Retinal pigment epithelial cell (primary cell): ENCODE measurements around the gene ZNF506.

Experiments used
- DNase-seq: peaks from one replicate; pipeline ENCODE4 v3.0.0-alpha.2; 2010; ENCODE audit warnings: low read depth
- H3K4me3 ChIP-seq: 2 replicates; pipeline ENCODE4 v1.5.1; 2011; ENCODE audit warnings: mild to moderate bottlenecking, low read length, control low read depth, moderate library complexity
- CTCF ChIP-seq: conservative IDR thresholded peaks from 2 replicates; pipeline ENCODE4 v1.5.1; 2011; ENCODE audit warnings: low read depth, low read length, control low read depth, inconsistent platforms

Gene ZNF506

GRCh38 chr19:19751846-19752245 lies 69.7 kb downstream of the ZNF506 start:
- DNase-seq: no peak
- no peak overlapping the region for H3K4me3 ChIP-seq
- no peak for TF ChIP-seq CTCF

GRCh38 chr19:19750842-19751790 lies 70.4 kb downstream of the ZNF506 start:
- DNase-seq: no peak
- no peak for TF ChIP-seq CTCF
- H3K4me3 ChIP-seq: no peak overlapping the region

- DNase-seq: no peak
- no peak overlapping the region for H3K4me3 ChIP-seq
- no peak for TF ChIP-seq CTCF
These were observed 71.4 kb downstream of the ZNF506 start for GRCh38 chr19:19749908-19750841.

- no peak for TF ChIP-seq CTCF
- DNase-seq: no peak
These were observed 72.2 kb downstream of the ZNF506 start for GRCh38 chr19:19749117-19749907.

GRCh38 chr19:19748249-19748938 lies 73.2 kb downstream of the ZNF506 start:
- no peak overlapping the region for H3K4me3 ChIP-seq
- DNase-seq: no peak
- TF ChIP-seq CTCF: no peak

More at GRCh38 chr19:19749117-19749907, 72.2 kb downstream of the ZNF506 start:
- no peak overlapping the region for H3K4me3 ChIP-seq
